ENCODE results near the gene MRPL36.

MRPL36 gene

DNA sequence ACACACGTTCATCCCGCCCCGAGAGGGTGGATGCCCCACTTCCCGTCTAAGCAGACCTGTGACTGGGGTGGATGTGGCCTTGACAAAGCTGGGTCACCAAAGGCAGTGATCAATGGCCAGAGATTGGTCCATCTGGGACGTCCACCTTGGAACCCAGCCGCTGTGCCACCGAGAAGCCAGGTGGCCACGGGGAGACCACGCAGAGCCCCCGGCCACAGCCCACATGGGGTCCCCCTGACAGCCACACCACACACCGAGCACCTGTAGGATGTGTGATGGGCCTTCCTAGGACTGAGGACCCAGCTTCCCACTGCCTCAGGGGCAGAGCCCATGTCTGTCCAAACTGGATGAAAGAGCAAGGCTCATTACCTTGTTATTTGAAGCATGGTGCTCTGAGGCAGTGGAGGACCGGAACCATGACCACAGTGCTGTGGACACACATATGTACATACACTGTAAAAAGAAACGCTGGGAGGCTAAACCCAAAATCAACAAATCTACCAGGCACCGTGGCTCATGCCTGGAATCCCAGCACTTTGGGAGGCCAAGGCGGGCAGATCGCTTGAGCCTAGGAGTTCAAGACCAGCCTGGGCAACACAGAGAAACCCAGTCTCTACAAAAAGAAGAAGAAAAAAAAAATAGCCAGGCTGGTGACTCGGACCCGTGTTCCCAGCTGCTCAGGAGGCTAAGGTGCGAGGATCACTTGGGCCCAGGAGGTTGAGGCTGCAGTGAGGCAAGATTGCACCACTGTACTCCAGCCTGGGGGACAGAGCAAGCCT is 50.1 kb downstream of the MRPL36 start:
- DNase-seq (ENCODE audit: low spot score): no peak

DNA sequence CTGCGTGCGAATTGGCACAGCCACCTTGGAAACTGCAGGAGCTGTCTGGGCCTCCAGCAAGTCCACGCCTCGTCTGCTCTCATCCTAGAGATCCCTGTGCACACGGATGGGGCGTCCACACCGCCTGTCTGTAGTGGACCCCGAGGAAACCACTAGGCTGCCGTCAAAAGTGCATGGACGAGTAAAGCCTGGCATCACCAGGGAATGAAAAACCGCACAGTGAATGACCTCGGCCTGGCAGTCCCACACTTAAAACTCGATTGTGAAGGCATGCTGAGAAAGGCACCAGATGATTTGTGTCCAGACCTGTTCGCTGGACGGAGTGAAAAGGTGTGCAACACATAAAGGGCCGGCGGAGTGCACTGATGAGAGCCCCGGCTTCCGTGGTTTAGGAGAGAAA is 50.8 kb downstream of the MRPL36 start:
- no peak for DNase-seq (ENCODE audit: low spot score)
